22Rv1 (cell line): ENCODE measurements around the gene CHD2.

Experiments used
- ZFX ChIP-seq: fragments of 450-650 bp; IDR thresholded peaks from 2 replicates; pipeline ENCODE4 v1.6.1; 2017; ENCODE audit warnings: antibody characterized with exemption, borderline replicate concordance
- TF ChIP-seq, protein P1 (sequence below): fragments of 450-650 bp; IDR thresholded peaks from 2 replicates; pipeline ENCODE4 v1.5.1; 2017; ENCODE audit warnings: mild to moderate bottlenecking

DNA sequence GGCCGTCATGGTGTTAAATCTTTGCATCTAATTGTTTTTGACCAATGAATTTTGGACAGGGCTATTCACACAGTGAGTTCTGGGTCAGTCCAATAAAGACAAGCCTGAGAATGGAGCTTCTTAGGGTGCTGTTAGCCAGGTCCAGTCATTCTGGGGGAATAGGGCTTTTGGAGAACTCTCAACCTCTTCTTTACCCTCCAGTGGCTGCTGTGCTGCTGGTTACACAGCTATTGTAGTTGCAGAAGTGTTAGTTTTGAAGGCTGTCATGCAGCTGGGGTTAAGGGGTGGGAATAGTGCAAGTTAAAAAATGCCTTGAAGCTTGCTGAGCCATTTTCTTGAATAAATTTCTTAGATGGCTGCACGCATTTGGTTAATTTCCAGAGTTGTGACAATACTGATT is 89.9 kb downstream of the CHD2 start:
- TF ChIP-seq, protein P1, sequence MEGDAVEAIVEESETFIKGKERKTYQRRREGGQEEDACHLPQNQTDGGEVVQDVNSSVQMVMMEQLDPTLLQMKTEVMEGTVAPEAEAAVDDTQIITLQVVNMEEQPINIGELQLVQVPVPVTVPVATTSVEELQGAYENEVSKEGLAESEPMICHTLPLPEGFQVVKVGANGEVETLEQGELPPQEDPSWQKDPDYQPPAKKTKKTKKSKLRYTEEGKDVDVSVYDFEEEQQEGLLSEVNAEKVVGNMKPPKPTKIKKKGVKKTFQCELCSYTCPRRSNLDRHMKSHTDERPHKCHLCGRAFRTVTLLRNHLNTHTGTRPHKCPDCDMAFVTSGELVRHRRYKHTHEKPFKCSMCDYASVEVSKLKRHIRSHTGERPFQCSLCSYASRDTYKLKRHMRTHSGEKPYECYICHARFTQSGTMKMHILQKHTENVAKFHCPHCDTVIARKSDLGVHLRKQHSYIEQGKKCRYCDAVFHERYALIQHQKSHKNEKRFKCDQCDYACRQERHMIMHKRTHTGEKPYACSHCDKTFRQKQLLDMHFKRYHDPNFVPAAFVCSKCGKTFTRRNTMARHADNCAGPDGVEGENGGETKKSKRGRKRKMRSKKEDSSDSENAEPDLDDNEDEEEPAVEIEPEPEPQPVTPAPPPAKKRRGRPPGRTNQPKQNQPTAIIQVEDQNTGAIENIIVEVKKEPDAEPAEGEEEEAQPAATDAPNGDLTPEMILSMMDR: no peak
- TF ChIP-seq ZFX: no peak
